HCT116 (cell line): Measurements from ENCODE around the gene GREM2.

Experiments
- EGR1 ChIP-seq: IDR thresholded peaks from 2 replicates; pipeline ENCODE4 v1.6.1; 2012; ENCODE audit warnings: low read depth
- EZH2 ChIP-seq: fragments of 200-600 bp; sonication (generic); IDR thresholded peaks from 2 replicates; pipeline ENCODE4 v1.6.1; 2017; ENCODE audit warnings: antibody characterized with exemption, mixed run types
- FOSL1 ChIP-seq: IDR thresholded peaks from 2 replicates; pipeline ENCODE4 v1.6.1; 2012; ENCODE audit warnings: low read depth
- POLR2A ChIP-seq: IDR thresholded peaks from 2 replicates; pipeline ENCODE4 v1.7.0; 2011; ENCODE audit warnings: borderline replicate concordance; ENCODE audit not compliant: insufficient read depth, insufficient read length; ENCODE audit errors: extremely low read depth
- RAD21 ChIP-seq: IDR thresholded peaks from 2 replicates; pipeline ENCODE4 v1.6.1; 2012; ENCODE audit warnings: low read depth, mild to moderate bottlenecking
- SIN3A ChIP-seq: IDR thresholded peaks from 2 replicates; pipeline ENCODE4 v1.6.1; 2012; ENCODE audit warnings: low read depth
- SP1 ChIP-seq: IDR thresholded peaks from 2 replicates; pipeline ENCODE4 v1.6.1; 2012; ENCODE audit warnings: low read depth
- ZBTB33 ChIP-seq: IDR thresholded peaks from 2 replicates; pipeline ENCODE4 v1.6.1; 2011; ENCODE audit warnings: mild to moderate bottlenecking, low read length, moderate library complexity; ENCODE audit not compliant: insufficient replicate concordance; ENCODE audit errors: extremely low read depth
- ZNF274 ChIP-seq: fragments of 200-500 bp; sonication (Bioruptor generic); IDR thresholded peaks from 2 replicates; pipeline ENCODE4 v1.6.1; 2014; ENCODE audit warnings: mild to moderate bottlenecking, low read depth, low read length, inconsistent platforms
- TF ChIP-seq, protein P1 (sequence below), 3 experiments: fragments of 200-600 bp in 1 of 3; sonication (generic) in 1 of 3; IDR thresholded peaks in 2 of 3; conservative IDR thresholded peaks in 1 of 3; 2 replicates each; pipeline ENCODE4 v1.5.1; 2012 to 2017; ENCODE audit warnings: low read depth in 2 of 3, low read length in 2 of 3, antibody characterized with exemption in 1 of 3, borderline replicate concordance in 1 of 3, control low read depth in 1 of 3, mild to moderate bottlenecking in 1 of 3, mixed read lengths in 1 of 3, mixed run types in 1 of 3, moderate library complexity in 1 of 3; ENCODE audit not compliant: insufficient read depth in 1 of 3
- TF ChIP-seq, protein P2 (sequence below): IDR thresholded peaks from 2 replicates; pipeline ENCODE4 v1.6.1; 2012

DNA sequence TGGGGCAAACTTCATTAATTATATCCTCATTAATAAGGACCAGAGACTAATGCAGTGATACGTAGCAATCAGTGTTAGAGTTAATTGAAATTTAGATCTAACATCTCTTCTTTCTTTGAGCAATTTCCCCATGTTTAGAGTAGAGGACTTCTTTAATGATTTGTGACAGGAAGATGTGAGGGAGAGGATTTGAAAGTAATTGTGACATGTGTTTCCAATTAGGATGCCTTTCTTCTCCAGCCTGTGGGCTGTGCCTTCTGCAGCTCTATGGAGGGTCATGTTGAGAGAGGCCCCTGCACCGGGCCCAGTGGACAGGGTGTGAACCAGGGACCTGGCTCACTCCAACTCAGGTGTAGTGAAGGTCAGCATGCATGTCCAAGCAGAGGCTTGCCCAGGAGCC, 103.0 kb downstream of the GREM2 start:
- no peak for TF ChIP-seq ZBTB33
- no peak for TF ChIP-seq EGR1
- TF ChIP-seq, protein P1, sequence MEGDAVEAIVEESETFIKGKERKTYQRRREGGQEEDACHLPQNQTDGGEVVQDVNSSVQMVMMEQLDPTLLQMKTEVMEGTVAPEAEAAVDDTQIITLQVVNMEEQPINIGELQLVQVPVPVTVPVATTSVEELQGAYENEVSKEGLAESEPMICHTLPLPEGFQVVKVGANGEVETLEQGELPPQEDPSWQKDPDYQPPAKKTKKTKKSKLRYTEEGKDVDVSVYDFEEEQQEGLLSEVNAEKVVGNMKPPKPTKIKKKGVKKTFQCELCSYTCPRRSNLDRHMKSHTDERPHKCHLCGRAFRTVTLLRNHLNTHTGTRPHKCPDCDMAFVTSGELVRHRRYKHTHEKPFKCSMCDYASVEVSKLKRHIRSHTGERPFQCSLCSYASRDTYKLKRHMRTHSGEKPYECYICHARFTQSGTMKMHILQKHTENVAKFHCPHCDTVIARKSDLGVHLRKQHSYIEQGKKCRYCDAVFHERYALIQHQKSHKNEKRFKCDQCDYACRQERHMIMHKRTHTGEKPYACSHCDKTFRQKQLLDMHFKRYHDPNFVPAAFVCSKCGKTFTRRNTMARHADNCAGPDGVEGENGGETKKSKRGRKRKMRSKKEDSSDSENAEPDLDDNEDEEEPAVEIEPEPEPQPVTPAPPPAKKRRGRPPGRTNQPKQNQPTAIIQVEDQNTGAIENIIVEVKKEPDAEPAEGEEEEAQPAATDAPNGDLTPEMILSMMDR (IDR thresholded peaks at IDR 0.05 in 2 of 3, conservative IDR thresholded peaks at IDR 0.05 in 1 of 3; ENCODE audit: borderline replicate concordance in 1 of 3, insufficient read depth in 1 of 3, low read depth in 2 of 3, low read length in 2 of 3), result no peak
- TF ChIP-seq POLR2A, result no peak
- TF ChIP-seq FOSL1, result no peak
- TF ChIP-seq, protein P2, sequence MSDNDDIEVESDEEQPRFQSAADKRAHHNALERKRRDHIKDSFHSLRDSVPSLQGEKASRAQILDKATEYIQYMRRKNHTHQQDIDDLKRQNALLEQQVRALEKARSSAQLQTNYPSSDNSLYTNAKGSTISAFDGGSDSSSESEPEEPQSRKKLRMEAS, result no peak
- TF ChIP-seq EZH2, result no peak
- no peak for TF ChIP-seq ZNF274
- no peak for TF ChIP-seq SIN3A
- TF ChIP-seq SP1, result no peak
- no peak for TF ChIP-seq RAD21
